Parathyroid adenoma (tissue), 2 donors: ENCODE results near the gene CDC26.

Source experiments
- H2AFZ ChIP-seq: fragments of 300-600 bp; sonication (generic); one replicate; pipeline ENCODE4 v1.7.0; 2017; ENCODE audit warnings: antibody characterized with exemption, mild to moderate bottlenecking
- H3K27ac ChIP-seq: fragments of 300-600 bp; sonication (generic); one replicate; pipeline ENCODE4 v1.7.0; 2017
- H3K27me3 ChIP-seq: fragments of 300-600 bp; sonication (generic); one replicate; pipeline ENCODE4 v1.7.0; 2017; ENCODE audit warnings: low read length; ENCODE audit not compliant: control insufficient read depth, insufficient read depth
- H3K36me3 ChIP-seq: fragments of 300-600 bp; sonication (generic); one replicate; pipeline ENCODE4 v1.7.0; 2017; ENCODE audit warnings: low read length; ENCODE audit not compliant: control insufficient read depth, insufficient read depth
- H3K4me1 ChIP-seq: fragments of 300-600 bp; sonication (generic); one replicate; pipeline ENCODE4 v1.7.0; 2017; ENCODE audit warnings: control low read depth
- H3K4me2 ChIP-seq: fragments of 300-600 bp; sonication (generic); one replicate; pipeline ENCODE4 v1.7.0; 2017; ENCODE audit warnings: low read length
- H3K4me3 ChIP-seq: fragments of 300-600 bp; sonication (generic); one replicate; pipeline ENCODE4 v1.7.0; 2017; ENCODE audit warnings: low read depth, low read length
- H3K79me2 ChIP-seq: fragments of 300-600 bp; sonication (generic); one replicate; pipeline ENCODE4 v1.7.0; 2017; ENCODE audit warnings: control low read depth
- H3K9ac ChIP-seq: fragments of 300-600 bp; sonication (generic); one replicate; pipeline ENCODE4 v1.7.0; 2017; ENCODE audit warnings: mild to moderate bottlenecking
- H3K9me3 ChIP-seq: fragments of 300-600 bp; sonication (generic); one replicate; pipeline ENCODE4 v1.7.0; 2017; ENCODE audit warnings: low read length; ENCODE audit not compliant: control insufficient read depth
- CTCF ChIP-seq: fragments of 300-600 bp; sonication (generic); IDR thresholded peaks from one replicate; pipeline ENCODE4 v1.7.0; 2017; ENCODE audit warnings: antibody characterized with exemption, mild to moderate bottlenecking
- donor health status: primary hyperparathyroidism.

The CDC26 gene

GRCh38 chr9:113290052-113290607 is 14.8 kb upstream of the CDC26 start:
- no peak overlapping the region for H3K9ac ChIP-seq
- H3K9me3 ChIP-seq = no peaks in the 10 kb centered on the region
- H3K36me3 ChIP-seq = no peaks in the 10 kb centered on the region
- H3K4me3 ChIP-seq = no peak overlapping the region
- H3K4me2 ChIP-seq = no peak overlapping the region
- no peak for TF ChIP-seq CTCF
- no peaks in the 10 kb centered on the region for H3K27me3 ChIP-seq
- H3K4me1 ChIP-seq = no peaks in the 10 kb centered on the region
- no peak overlapping the region for H3K27ac ChIP-seq
- H3K79me2 ChIP-seq = no peaks in the 10 kb centered on the region
- no peak overlapping the region for H2AFZ ChIP-seq

GRCh38 chr9:113289091-113289490 is 13.7 kb upstream of the CDC26 start:
- no peak overlapping the region for H3K9ac ChIP-seq
- H2AFZ ChIP-seq = no peak overlapping the region
- H3K4me1 ChIP-seq = no peaks in the 10 kb centered on the region
- no peaks in the 10 kb centered on the region for H3K9me3 ChIP-seq
- no peaks in the 10 kb centered on the region for H3K79me2 ChIP-seq
- H3K36me3 ChIP-seq = no peaks in the 10 kb centered on the region
- no peak overlapping the region for H3K4me2 ChIP-seq
- H3K27me3 ChIP-seq = no peaks in the 10 kb centered on the region
- H3K4me3 ChIP-seq = no peak overlapping the region
- no peak overlapping the region for H3K27ac ChIP-seq
- TF ChIP-seq CTCF = no peak

- Histone ChIP-seq H3K27me3 (no peaks in the 10 kb centered on the region), H3K36me3 (no peaks in the 10 kb centered on the region), H3K4me2 (no peak overlapping the region), H3K9me3 (no peaks in the 10 kb centered on the region), H2AFZ (no peak overlapping the region), H3K9ac (no peak overlapping the region), H3K79me2 (peaks cover under 1% of the 10 kb centered on the region), H3K4me1 (peaks cover 1% of the 10 kb centered on the region), H3K27ac (no peak overlapping the region), H3K4me3 (no peak overlapping the region)
- no peak for TF ChIP-seq CTCF
Observed at GRCh38 chr9:113281356-113281755, 6.0 kb upstream of the CDC26 start.

- Histone ChIP-seq H3K4me3 (no peak overlapping the region), H3K9me3 (no peaks in the 10 kb centered on the region), H3K27me3 (no peaks in the 10 kb centered on the region), H3K36me3 (no peaks in the 10 kb centered on the region), H3K4me1 (peaks cover 4% of the 10 kb centered on the region), H3K27ac (no peak overlapping the region), H2AFZ (no peak overlapping the region), H3K79me2 (peaks cover 6% of the 10 kb centered on the region), H3K4me2 (no peak overlapping the region), H3K9ac (no peak overlapping the region)
- TF ChIP-seq CTCF = no peak
Observed at GRCh38 chr9:113278840-113279239, 3.5 kb upstream of the CDC26 start.

- no peaks in the 10 kb centered on the region for H3K27me3 ChIP-seq
- H2AFZ ChIP-seq = peak overlapping the region; percentile 59
- H3K9me3 ChIP-seq = no peaks in the 10 kb centered on the region
- peaks cover 12% of the 10 kb centered on the region for H3K79me2 ChIP-seq
- no peaks in the 10 kb centered on the region for H3K36me3 ChIP-seq
- H3K4me2 ChIP-seq = peak overlapping the region; percentile 96
- TF ChIP-seq CTCF = peak; percentile 54
- H3K27ac ChIP-seq = peak overlapping the region; percentile 86
- H3K4me3 ChIP-seq = peak overlapping the region; percentile 95
- H3K4me1 ChIP-seq = peaks cover 4% of the 10 kb centered on the region
- H3K9ac ChIP-seq = no peak overlapping the region
Observed at GRCh38 chr9:113274474-113275156, 757 bp downstream of the CDC26 start.
